ENCODE data around the gene HMGN3.

HMGN3 gene

DNA sequence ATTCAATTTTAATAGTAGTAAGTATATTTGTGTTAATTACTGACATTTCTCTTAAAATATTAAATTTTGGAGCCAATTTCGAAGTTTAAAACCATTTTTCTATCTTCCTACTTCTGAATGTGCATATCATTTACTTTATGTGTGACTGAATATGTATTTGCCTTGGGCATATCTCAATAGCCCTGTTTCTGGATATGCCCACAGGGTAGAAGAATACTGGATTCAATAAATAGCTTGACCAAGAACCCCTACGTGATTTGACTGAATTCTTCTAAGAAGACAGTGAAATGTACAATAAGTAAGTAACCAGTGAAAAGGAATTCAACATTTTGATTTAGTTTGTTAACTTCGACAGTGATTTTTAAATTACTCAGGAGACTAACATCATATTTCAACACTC, 7.8 kb downstream of the HMGN3 start:
- TF ChIP-seq CSDC2 (CRISPR knock-in tag; IDR thresholded peaks at IDR 0.05) (no peak), ZC3H10 (CRISPR knock-in tag; IDR thresholded peaks at IDR 0.05) (no peak), GLIS3 (CRISPR knock-in tag; IDR thresholded peaks at IDR 0.05) (no peak), ZNF565 (CRISPR knock-in tag; conservative IDR thresholded peaks at IDR 0.05; ENCODE audit: low read depth) (no peak), PPARA (CRISPR knock-in tag; IDR thresholded peaks at IDR 0.05; ENCODE audit: borderline replicate concordance) (no peak), BACH2 (CRISPR knock-in tag; IDR thresholded peaks at IDR 0.05; ENCODE audit: borderline replicate concordance) (no peak), ZFP3 (CRISPR knock-in tag; IDR thresholded peaks at IDR 0.05) (no peak), ZFP30 (CRISPR knock-in tag; IDR thresholded peaks at IDR 0.05) (no peak), ZNF8 (CRISPR knock-in tag; IDR thresholded peaks at IDR 0.05) (no peak), SNAI2 (CRISPR knock-in tag; IDR thresholded peaks at IDR 0.05) (no peak), ARNTL (CRISPR knock-in tag; IDR thresholded peaks at IDR 0.05; ENCODE audit: borderline replicate concordance, low read depth) (no peak)
- TF ChIP-seq, protein P1, sequence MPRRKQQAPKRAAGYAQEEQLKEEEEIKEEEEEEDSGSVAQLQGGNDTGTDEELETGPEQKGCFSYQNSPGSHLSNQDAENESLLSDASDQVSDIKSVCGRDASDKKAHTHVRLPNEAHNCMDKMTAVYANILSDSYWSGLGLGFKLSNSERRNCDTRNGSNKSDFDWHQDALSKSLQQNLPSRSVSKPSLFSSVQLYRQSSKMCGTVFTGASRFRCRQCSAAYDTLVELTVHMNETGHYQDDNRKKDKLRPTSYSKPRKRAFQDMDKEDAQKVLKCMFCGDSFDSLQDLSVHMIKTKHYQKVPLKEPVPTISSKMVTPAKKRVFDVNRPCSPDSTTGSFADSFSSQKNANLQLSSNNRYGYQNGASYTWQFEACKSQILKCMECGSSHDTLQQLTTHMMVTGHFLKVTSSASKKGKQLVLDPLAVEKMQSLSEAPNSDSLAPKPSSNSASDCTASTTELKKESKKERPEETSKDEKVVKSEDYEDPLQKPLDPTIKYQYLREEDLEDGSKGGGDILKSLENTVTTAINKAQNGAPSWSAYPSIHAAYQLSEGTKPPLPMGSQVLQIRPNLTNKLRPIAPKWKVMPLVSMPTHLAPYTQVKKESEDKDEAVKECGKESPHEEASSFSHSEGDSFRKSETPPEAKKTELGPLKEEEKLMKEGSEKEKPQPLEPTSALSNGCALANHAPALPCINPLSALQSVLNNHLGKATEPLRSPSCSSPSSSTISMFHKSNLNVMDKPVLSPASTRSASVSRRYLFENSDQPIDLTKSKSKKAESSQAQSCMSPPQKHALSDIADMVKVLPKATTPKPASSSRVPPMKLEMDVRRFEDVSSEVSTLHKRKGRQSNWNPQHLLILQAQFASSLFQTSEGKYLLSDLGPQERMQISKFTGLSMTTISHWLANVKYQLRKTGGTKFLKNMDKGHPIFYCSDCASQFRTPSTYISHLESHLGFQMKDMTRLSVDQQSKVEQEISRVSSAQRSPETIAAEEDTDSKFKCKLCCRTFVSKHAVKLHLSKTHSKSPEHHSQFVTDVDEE (CRISPR knock-in tag; IDR thresholded peaks at IDR 0.05) = no peak
- no peak for ATAC-seq

DNA sequence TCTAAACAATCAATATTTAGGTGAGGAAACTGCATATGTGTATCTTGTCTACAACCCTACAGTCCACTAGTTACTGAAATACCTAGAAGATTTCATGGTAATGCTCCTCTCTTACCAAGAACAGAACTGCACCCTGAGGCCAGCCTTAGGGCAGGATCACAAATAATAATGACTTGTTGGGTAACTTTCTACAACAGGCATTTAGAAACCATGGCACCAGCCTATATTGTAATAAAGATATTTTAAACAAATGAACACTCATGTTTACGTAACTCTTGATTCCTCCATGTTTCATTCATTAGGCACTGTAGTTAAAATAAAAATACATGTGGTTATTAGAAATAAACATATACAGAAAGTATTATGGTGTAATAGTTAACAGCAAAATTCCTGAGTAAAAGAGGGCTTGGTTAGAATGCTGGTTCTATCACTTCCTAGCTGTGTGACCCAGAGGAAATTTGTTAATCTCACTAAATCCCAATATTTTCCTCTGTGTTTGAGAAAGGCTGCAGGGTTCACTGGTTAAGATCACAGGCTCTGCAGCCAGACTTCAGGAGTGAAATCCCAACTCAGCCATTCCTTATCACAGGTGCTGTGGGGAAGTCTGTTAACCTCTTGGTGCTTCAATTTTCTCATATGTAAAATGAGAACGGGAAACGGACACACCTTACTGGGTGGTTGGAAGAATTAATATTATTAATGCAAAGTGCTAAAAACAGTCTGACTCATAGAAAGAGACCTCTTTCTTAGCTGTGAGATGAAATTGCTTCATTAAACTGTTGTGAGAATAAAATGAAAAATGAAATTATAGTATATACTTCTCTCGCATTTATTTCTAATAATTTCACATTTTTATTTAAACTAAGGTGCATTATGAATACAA, 8.5 kb downstream of the HMGN3 start:
- TF ChIP-seq ISL1 (CRISPR knock-in tag; IDR thresholded peaks at IDR 0.05) (no peak), ZNF70 (CRISPR knock-in tag; IDR thresholded peaks at IDR 0.05) (no peak), ZNF565 (CRISPR knock-in tag; conservative IDR thresholded peaks at IDR 0.05; ENCODE audit: low read depth) (no peak), ZC3H10 (CRISPR knock-in tag; IDR thresholded peaks at IDR 0.05) (no peak)
- ATAC-seq = no peak

DNA sequence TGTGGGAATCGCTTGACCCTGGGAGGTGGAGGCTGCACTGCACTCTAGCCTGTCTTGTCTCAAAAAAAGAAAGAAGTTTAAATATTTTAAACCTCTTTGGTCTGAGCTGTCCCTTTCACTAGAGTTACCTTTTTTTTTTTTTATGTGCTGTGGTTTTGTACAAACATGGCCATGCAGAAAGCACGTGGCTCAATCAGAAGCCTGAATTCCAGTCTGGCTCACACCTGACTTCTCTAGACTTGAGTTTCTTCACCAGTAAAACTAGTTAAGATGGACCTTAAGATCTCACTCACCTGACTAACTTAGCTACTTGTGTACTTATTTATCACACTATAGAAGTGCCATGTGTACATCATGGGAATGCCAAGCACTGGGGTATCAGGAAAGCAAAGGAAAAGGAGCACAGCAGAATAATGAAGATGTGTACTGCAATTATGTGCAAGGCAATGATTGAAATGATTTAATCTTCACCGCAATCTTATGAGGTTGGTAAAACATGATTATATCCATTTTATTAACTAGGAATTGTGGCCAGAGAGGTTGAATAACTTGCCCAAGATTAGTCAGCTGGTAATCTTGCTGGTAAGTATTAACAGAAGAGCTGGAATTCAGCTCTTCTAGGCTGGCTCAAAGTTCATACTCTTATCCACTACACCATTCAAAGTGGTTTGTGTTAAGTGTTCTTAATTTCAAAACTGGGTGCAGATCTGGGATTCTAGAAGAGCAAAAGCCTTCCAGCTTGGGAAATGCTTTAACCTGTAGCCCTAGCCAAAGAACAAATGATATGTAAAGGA, 10.7 kb downstream of the HMGN3 start:
- TF ChIP-seq PPARA (CRISPR knock-in tag; IDR thresholded peaks at IDR 0.05; ENCODE audit: borderline replicate concordance) (no peak), ISL1 (CRISPR knock-in tag; IDR thresholded peaks at IDR 0.05) (no peak), ZFP30 (CRISPR knock-in tag; IDR thresholded peaks at IDR 0.05) (no peak), ZNF565 (CRISPR knock-in tag; conservative IDR thresholded peaks at IDR 0.05; ENCODE audit: low read depth) (no peak), GLIS3 (CRISPR knock-in tag; IDR thresholded peaks at IDR 0.05) (no peak), RARB (CRISPR knock-in tag; IDR thresholded peaks at IDR 0.05) (no peak), TCF4 (CRISPR knock-in tag; IDR thresholded peaks at IDR 0.05; ENCODE audit: borderline replicate concordance) (no peak), ZC3H10 (CRISPR knock-in tag; IDR thresholded peaks at IDR 0.05) (no peak), BACH2 (CRISPR knock-in tag; IDR thresholded peaks at IDR 0.05; ENCODE audit: borderline replicate concordance) (no peak), ESRRG (CRISPR knock-in tag; IDR thresholded peaks at IDR 0.05) (no peak), CSDC2 (CRISPR knock-in tag; IDR thresholded peaks at IDR 0.05) (no peak)
- TF ChIP-seq, protein P2, sequence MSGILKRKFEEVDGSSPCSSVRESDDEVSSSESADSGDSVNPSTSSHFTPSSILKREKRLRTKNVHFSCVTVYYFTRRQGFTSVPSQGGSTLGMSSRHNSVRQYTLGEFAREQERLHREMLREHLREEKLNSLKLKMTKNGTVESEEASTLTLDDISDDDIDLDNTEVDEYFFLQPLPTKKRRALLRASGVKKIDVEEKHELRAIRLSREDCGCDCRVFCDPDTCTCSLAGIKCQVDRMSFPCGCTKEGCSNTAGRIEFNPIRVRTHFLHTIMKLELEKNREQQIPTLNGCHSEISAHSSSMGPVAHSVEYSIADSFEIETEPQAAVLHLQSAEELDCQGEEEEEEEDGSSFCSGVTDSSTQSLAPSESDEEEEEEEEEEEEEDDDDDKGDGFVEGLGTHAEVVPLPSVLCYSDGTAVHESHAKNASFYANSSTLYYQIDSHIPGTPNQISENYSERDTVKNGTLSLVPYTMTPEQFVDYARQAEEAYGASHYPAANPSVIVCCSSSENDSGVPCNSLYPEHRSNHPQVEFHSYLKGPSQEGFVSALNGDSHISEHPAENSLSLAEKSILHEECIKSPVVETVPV (CRISPR knock-in tag; IDR thresholded peaks at IDR 0.05) = no peak
- TF ChIP-seq, protein P3, sequence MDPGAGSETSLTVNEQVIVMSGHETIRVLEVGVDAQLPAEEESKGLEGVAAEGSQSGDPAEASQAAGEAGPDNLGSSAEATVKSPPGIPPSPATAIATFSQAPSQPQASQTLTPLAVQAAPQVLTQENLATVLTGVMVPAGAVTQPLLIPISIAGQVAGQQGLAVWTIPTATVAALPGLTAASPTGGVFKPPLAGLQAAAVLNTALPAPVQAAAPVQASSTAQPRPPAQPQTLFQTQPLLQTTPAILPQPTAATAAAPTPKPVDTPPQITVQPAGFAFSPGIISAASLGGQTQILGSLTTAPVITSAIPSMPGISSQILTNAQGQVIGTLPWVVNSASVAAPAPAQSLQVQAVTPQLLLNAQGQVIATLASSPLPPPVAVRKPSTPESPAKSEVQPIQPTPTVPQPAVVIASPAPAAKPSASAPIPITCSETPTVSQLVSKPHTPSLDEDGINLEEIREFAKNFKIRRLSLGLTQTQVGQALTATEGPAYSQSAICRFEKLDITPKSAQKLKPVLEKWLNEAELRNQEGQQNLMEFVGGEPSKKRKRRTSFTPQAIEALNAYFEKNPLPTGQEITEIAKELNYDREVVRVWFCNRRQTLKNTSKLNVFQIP (CRISPR knock-in tag; IDR thresholded peaks at IDR 0.05; ENCODE audit: borderline replicate concordance, low read depth) = no peak
- TF ChIP-seq, protein P1 (CRISPR knock-in tag; IDR thresholded peaks at IDR 0.05) = no peak
- TF ChIP-seq, protein P4, sequence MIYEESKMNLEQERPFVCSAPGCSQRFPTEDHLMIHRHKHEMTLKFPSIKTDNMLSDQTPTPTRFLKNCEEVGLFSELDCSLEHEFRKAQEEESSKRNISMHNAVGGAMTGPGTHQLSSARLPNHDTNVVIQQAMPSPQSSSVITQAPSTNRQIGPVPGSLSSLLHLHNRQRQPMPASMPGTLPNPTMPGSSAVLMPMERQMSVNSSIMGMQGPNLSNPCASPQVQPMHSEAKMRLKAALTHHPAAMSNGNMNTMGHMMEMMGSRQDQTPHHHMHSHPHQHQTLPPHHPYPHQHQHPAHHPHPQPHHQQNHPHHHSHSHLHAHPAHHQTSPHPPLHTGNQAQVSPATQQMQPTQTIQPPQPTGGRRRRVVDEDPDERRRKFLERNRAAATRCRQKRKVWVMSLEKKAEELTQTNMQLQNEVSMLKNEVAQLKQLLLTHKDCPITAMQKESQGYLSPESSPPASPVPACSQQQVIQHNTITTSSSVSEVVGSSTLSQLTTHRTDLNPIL (CRISPR knock-in tag; IDR thresholded peaks at IDR 0.05; ENCODE audit: low read depth) = no peak
- no peak for ATAC-seq

Measured in SK-N-SH treated with all-trans-retinoic acid at 6 μM for 48 hours (cell line).